Activated CD8-positive, alpha-beta memory T cell treated with anti-CD3 and anti-CD28 coated beads, Interleukin-2, amount 50 U/mL, for 24 hours (primary cell): Measurements from ENCODE around the gene HLA-DOA.

Experiments
- DNase-seq: peaks from one replicate; pipeline ENCODE4 v3.0.0-alpha.2; 2020; ENCODE audit errors: extremely low read depth

Gene HLA-DOA

GRCh38 chr6:32967151-32968091, 42.0 kb downstream of the HLA-DOA start:
- no peak for DNase-seq

- no peak for DNase-seq
Measured at GRCh38 chr6:32964776-32965175, 44.6 kb downstream of the HLA-DOA start.

GRCh38 chr6:32963866-32964265, 45.5 kb downstream of the HLA-DOA start:
- no peak for DNase-seq

- DNase-seq: no peak
Measured at GRCh38 chr6:32962213-32962826, 47.1 kb downstream of the HLA-DOA start.

DNA sequence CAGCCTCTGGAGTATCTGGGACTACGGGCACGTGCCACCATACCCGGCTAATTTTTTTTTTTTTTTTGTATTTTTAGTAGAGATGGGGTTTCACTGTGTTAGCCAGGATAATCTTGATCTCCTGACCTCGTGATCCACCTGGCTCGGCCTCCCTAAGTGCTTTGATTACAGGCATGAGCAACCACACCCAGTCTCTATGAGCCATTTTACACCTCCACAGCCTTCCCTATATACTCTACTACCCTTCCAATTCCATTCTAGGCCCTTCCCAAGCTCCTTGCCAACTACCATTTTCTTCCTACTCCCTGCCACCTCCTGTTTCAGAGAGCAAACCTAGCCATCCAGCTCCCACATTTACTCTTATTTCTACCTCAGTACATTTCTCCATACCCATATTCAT, 48.8 kb downstream of the HLA-DOA start:
- no peak for DNase-seq

DNA sequence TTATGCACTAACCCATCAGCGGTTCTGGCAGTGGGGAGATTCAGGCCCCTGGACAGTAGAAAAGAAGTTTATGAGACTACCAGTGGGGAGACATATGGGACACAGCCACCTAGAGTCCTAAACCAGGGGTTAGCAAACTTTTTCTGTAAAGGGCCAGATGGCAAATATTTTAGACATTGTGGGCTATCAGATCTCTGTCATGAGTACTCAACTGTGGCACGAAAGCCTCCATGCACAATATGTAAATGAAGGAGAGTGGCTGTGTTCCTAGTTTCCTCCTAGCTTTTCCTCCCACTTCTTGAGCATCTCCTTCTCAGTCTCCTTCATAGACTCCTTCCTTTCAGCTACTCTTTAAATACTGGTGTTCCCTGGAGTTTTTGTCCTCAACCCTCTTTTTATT, 53.2 kb downstream of the HLA-DOA start:
- no peak for DNase-seq

DNA sequence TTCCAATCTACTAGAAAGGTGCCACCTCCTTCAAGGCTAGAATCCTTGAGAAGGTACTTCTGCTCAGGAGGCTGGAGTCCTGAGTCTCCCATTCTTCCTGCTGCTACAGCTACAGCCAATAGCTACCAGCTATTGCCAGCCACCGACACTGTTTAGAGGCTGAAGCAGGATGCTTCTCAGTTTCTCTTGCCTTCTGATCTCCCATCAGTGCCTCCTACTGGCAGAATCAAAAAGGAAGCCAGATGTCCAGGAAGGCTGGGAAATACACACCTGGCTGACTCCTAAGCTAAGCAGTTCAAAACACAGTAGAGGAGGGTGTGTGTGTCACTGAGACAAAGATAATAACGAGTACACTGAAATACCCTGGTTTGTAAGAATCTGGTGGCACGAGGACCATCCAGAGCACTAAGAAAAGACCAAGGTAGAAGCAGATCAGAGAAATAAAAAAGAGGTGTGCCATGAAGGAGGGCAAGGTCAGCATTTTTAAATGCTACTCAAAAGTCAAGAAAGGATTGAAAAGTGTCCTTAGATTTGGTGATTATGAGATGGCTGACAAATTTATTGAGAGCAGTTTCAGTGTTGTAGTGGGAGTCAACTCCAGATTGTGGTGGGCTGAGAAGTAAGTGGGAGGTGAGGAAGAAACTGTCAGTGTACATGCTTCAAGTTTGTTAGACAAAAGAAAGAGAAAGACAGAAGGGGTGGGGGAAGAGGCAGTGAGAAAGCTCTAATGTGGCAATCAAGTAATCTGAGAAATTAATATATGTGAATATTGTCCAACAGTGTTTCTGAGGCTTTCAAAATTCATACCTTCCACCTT, 54.2 kb downstream of the HLA-DOA start:
- no peak for DNase-seq

DNA sequence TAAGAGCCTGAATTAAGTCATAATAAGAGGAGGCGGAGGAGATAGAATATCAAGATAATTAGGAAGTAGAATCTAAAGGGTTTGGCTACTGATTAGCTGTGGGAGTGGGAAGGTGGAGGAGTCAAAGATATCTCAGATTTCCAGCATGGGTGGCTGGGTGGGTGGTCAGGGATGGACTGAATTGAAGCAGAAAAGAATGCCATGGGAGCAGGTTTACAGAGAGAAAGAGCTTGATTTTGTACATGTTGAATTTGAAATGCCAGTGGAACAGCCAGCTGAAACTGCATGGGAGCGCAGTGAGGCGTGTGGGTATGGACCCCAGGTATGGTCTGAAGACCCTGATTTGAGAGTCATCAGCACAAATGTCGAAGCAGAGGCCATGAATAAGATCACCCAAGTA, 55.1 kb downstream of the HLA-DOA start:
- DNase-seq: no peak
